GM19397 (cell line): Measurements from ENCODE around the gene PLP1.
"Not testable (repeated sequence)": the region's sequence is repeated elsewhere in the genome, so short reads cannot be mapped to it uniquely, and the experiment has no call there.

ENCODE experiments used
- ATAC-seq: cut with Tn5 transposase; IDR thresholded peaks from one replicate; pipeline ENCODE4 v1.9.1; 2021; ENCODE audit warnings: mild to moderate bottlenecking, moderate library complexity; ENCODE audit not compliant: unreplicated experiment

PLP1 gene

GRCh38 chrX:103780336-103781061 lies 3.9 kb downstream of the PLP1 start:
- ATAC-seq, result no peak

DNA sequence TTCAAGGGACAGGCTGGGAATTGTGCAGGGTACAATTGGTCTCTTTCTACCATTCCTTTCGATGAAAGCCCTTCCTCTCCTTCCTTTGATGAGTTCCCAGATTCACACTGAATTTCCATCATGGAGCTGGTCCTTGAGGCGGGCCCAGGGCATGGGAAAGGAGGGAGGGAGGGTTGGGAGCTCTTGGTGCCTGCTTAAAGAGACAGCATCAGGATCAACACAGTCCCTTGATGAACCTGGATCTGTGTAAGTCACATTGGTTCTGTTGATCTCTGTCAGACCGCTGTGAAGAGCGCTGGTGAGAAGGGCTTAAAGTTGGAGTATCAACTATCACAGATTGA lies 4.4 kb downstream of the PLP1 start:
- ATAC-seq, result no peak

GRCh38 chrX:103781706-103782105 lies 5.1 kb downstream of the PLP1 start:
- no peak for ATAC-seq

GRCh38 chrX:103782640-103783039 lies 6.0 kb downstream of the PLP1 start:
- no peak for ATAC-seq

DNA sequence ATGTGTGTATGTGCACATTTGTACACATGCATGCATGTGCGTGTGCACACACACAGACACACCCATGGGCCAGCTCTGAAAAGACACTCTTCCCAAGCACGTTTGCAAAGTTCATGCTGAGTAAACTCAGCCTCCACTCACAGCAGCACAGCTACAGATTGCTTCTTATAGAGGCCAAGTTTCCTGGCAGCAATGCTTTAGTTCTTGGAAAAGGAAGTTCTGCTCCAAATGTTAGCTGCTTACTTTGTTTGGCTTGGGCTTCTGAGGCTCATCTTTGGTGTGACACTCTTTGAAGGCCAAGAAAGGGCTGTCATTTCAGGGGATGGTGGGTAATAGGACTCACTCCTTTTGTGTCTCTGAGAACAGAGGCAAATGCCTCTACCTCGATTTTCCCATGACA lies 6.6 kb downstream of the PLP1 start:
- no peak for ATAC-seq

DNA sequence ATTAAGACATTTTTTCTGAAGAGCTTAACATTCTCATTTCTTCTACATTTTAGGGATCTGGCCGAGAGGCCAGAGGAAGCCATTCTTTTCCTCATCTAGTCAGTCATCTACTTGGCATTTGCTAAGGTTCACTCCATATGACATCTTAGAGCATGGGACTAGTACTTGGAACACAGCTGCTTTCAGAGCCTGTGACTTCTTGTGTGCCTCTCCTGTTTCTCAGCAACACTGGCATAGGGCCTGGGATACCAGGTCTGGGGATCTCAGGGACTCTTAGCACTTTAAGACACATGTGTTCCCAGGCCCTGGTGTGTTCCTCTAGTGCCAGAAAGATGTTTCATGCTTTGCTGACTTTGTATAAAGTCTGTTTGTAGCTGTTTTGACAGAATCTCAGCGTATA lies 7.3 kb downstream of the PLP1 start:
- ATAC-seq, result no peak

- ATAC-seq, result no peak
These were observed 12.4 kb downstream of the PLP1 start for GRCh38 chrX:103789004-103789403.

DNA sequence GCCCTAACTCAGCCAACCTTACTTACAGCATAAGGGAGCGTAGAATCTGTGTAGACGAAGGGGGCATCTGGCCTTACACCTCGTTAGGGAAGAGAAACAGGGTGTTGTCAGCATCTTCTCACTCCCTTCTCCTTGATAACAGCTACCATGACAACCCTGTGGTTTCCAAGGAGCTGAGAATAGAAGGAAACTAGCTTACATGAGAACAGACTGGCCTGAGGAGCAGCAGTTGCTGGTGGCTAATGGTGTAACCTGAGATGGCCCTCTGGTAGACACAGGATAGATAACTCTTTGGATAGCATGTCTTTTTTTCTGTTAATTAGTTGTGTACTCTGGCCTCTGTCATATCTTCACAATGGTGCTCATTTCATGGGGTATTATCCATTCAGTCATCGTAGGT lies 14.6 kb downstream of the PLP1 start:
- ATAC-seq, result no peak

- ATAC-seq, result no peak
These were observed 15.3 kb downstream of the PLP1 start for GRCh38 chrX:103791826-103792485.

GRCh38 chrX:103792916-103793544 lies 16.4 kb downstream of the PLP1 start:
- ATAC-seq, result no peak

GRCh38 chrX:103793545-103793940 lies 16.9 kb downstream of the PLP1 start:
- no peak for ATAC-seq

DNA sequence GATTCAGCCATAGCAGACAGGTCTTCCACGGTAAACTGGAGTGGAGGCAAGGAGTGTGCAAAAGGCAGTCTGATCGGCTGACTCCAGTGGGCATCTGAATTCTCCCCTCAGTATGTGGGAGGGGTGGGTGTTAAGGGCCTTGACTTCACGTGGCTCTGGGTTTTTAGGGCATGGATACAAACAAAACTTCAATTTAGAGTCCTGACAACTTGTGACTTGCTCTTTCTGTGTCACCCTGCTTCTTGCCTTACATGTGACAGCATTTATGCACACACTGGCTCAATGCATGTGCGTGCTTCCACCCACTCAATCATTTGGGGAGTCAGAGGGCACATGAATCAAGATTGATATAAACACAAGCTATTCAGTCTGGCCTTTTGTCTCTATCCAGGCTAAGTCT lies 17.5 kb downstream of the PLP1 start:
- ATAC-seq, result no peak

- no peak for ATAC-seq
These were observed 21.1 kb downstream of the PLP1 start for GRCh38 chrX:103797691-103798090.

DNA sequence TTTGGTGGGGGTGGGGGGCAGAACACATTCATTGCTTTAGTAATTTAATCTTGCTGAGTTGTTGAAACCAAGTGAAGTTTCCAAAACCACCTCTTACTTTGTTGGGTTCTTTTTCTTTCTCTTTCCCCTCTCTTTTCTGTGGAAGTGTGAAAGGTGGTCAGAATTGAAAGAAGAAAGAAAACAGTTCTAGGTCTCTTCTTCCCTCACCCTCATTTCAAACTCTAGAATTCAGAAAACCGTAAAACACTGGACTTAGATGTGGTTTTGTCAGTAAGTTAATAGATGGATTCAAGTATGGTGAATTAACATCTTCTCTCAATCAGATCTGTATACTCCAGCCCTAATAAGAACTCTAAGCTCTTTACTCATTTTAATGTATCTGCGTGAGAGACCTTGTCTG lies 23.7 kb downstream of the PLP1 start:
- ATAC-seq, result no peak

DNA sequence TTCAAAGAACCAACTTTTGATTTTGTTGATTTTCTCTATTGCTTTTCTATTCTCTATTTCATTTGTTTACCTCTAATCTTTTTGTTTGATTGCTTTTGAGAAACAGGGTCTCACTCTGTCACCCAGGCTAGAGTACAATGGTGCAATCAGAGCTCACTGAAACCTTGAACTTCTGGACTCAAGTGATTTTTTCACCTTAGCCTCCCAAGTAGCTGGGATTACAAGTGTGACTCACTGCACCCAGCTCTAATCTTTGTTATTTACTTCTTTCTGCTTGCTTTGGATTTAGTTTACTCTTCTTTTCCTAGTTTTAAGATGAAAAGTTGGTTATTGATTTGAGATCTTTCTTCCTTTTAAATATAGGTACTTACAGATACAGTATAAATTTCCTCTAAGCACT lies 29.2 kb downstream of the PLP1 start:
- ATAC-seq, result no peak

DNA sequence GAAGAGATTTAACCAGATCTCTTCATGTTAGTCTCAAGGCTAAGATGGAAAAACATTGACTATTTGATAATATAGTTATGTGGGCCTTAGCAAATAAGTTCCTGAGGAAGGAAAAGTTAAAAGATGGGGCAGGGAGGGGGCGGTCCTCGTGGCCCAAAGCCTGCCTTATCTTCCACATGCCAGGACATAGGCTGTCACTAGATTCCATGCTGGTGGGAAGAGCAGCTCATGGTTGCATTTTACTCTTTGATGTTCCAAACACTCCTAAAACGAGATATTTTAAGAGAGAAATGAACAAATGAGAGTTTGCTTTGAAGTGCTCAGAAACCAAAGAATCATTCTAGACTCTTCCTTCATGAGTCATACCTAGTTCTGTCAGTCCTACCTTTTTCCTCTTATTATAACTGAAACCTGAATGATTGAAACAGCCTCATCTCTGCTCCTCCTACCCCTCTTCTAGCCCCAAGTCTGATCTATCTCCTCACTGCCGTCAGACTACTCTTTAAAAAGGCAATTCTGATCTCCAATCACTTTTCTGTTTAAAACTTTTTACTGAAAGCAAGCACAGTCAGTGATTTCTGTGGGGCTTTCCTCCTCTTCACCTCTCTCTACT lies 30.3 kb downstream of the PLP1 start:
- ATAC-seq, result no peak

- ATAC-seq, result no peak
These were observed 35.2 kb downstream of the PLP1 start for GRCh38 chrX:103811858-103812257.

- ATAC-seq, result not testable (repeated sequence)
These were observed 40.5 kb downstream of the PLP1 start for GRCh38 chrX:103817101-103817500.

DNA sequence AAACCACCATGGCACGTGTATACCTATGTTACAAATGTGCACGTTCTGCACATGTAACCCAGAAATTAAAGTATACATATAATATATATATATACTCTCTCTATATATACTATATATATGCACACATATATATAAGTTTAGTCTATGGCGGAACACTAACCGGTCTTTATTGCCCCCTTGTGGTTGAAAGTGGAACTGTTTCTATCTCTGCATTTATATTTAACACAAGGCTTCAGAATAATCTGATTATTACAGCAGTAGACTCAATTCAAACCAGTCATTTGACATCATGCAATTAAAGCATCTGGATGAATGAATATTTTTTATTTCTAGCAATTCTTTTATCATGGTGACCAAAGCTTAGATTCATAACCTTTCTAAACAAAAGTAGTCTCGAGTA lies 40.9 kb downstream of the PLP1 start:
- ATAC-seq, result no peak

DNA sequence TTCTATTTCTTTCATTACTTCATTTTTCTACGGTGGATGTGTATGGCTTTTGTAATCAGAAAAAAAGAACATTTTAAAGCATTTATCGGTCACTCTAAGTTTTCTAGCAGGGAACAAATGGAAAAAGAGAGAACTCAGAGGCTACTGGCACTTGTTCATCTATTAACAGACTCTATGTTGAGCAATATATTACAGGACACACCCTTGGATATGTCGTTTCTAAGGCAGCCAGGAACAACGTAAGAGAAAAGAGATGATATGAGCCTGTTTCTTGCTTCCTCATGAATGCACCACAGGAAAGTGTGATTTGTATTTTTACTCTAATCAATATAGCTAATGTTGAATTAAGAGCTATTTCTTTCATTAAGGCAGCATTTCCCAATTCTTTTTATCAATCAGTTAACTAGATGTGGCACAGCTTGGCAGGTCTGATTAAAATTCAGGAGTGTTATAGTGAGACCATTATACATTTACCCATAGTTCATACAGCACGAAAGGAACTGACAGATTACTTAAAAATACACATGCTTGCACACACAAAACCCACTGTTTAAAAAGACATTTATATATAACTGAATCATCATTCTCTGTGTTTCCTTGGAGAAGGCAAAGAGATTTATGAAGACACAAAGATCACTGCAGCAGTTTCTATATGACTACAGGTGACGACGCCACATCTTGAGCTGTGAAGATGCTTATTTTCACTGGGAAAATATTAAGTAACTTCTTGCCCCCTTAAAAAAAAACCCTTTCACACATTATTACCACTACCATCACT lies 42.4 kb downstream of the PLP1 start:
- ATAC-seq, result no peak

DNA sequence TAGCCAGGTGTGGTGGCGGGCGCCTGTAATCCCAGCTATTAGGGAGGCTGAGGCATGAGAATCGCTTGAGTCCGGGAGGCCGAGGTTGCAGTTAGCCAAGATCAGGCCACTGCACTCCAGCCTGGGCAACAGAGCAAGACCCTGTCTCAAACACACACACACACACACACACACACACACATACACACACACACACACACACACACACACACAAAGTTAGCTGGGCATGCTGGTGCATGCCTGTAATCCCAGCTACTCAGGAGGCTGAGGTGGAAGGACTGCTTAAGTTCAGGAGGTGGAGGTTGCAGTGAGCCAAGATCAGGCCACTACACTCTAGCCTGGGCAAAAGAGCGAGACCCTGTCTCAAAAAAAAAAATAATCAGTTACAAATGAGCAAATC lies 44.2 kb downstream of the PLP1 start:
- not testable (repeated sequence) for ATAC-seq
